ENCODE results near the gene PLB1.
A peak's percentile ranks its signal among the peaks of the same experiment; 100 is the strongest.

Gene PLB1

GRCh38 chr2:28639836-28640235 is 144.0 kb downstream of the PLB1 start:
- FAIRE-seq: peak; percentile 74

DNA sequence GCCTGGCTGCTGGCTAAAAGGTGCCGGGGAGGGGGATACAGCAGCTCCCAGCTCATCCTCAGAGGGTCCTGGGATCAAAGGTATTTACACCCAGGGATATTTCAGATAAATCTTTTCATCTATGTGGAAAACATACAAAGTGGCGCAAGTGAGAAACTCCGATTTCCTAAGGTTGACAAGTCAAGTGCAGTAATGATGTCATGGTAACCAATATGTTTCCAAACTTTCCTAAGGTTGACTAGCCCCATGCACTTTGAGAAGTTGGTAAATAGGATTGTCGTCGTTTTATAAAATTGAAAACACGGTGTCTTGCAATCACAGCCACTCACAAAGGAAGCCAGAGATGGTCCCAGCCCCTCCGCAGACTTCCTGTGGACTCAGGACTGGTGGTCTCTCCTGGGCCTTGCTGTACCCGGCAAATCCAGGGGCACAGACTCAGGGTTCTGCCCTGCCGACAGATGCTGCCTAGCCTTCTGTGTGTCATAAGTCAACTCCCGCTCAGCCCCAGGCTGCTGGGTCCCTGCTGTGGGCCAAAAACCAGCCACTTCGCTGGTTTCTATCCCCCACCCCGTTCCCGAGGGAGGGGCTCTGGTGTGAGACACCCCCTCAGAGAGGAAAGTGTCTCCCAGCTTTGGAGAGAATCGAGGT is 144.5 kb downstream of the PLB1 start:
- DNase-seq (ENCODE audit: low spot score): no peak
- no peak for FAIRE-seq

More at GRCh38 chr2:28639836-28640235, 144.0 kb downstream of the PLB1 start:
- peak; percentile 49 for DNase-seq (ENCODE audit: low spot score)

- no peak for DNase-seq (ENCODE audit: low spot score)
- no peak for FAIRE-seq
Observed at GRCh38 chr2:28640908-28641300, 145.0 kb downstream of the PLB1 start.

DNA sequence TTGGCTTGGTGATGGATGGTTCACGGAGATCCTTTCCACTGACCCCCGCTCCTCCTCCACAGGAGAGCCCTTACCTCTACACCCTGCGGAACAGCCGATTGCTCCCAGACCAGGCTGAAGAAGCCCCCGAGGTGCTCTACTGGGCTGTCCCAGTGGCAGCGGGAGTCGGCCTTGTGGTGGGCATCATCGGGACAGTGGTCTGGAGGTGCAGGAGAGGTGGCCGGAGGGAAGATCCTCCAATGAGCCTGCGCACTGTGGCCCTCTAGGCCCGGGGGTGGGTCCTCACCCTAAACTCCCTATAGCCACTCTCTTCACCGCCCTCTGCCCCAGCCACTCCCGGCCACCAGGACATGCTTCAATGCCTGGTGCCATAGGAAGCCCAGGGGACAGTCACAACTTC is 146.9 kb downstream of the PLB1 start:
- FAIRE-seq (no peak), DNase-seq (ENCODE audit: low spot score) (no peak)

DNA sequence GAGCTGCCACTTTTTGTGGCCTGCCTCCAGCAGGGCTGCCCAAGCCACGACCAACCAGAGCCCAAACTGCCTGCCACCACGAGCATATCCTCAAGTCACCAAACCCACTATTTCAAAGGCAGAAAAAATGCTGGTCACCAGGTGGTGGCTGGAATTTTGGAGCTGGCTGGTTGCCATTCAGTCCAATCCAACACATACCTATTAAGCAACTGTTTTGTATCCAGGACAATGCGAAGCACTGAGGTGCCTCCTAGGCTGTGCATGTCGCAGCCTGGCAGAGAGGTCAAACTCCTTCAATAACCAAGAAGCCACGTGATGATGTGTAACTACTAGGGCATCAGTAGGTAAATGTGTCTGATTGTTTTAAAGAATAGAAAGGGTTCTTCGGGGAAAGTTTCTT is 147.5 kb downstream of the PLB1 start:
- no peak for FAIRE-seq
- DNase-seq (ENCODE audit: low spot score): no peak

DNA sequence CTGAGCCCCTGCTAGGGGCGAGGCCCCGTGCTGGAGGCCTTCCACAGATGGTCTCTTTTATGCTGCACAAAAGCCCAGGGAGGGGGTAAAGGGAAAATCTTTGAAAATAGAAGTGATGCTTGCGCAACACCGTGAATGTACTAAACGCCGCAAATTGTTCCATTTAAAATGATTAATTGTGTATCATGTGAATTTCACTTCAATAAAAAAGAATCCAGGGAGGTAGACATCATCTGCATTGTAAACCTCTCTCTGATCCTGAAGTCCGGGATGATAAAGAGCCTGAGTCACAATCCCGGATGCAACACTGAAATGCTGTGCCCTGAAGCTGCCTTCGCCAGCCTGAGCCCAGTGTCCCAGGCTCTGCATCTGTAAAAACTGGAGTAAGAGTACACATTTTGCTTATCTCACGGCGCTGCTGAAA is 148.1 kb downstream of the PLB1 start:
- FAIRE-seq: no peak
- DNase-seq (ENCODE audit: low spot score): peak; percentile 78

- no peak for FAIRE-seq
- DNase-seq (ENCODE audit: low spot score): no peak
Observed at GRCh38 chr2:28644760-28645159, 148.9 kb downstream of the PLB1 start.

DNA sequence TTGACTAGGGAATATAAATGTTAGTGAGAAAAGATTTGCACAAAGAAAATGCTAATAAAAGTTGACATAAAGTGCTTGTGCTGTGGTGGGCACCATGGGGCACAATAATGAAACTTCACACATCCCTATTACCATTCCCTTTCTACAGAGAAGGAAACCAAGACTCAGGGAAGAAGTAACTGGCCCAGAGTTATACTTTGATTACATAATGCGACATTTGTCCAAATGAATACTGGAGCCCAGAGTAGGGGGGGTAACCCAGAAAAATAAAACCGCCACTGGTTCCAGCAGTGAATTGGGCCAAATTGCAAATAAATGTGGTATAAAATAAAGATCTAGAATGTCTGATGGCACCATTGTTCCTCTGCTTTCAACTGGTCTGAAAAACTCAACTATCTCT is 149.7 kb downstream of the PLB1 start:
- no peak for DNase-seq (ENCODE audit: low spot score)
- no peak for FAIRE-seq

DNA sequence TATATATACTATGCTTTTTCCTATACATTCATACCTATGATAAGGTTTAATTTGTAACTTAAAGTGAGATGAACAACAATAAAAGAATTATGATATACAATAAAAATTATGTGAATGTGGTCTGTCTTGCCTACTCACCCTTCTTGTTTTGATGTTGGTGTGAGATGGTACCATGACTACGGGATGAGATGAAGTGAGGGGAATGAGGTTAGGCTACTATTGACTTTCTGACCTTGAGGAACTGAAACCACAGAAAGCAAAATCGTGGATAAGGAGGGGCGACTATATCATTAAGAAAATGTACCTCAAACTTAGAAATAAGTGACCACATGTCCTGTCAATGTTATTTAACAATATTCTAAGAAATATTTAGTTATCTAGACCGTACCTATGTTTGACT is 151.8 kb downstream of the PLB1 start:
- no peak for FAIRE-seq
- no peak for DNase-seq (ENCODE audit: low spot score)

GRCh38 chr2:28648147-28648546 is 152.3 kb downstream of the PLB1 start:
- no peak for FAIRE-seq
- DNase-seq (ENCODE audit: low spot score): no peak

DNA sequence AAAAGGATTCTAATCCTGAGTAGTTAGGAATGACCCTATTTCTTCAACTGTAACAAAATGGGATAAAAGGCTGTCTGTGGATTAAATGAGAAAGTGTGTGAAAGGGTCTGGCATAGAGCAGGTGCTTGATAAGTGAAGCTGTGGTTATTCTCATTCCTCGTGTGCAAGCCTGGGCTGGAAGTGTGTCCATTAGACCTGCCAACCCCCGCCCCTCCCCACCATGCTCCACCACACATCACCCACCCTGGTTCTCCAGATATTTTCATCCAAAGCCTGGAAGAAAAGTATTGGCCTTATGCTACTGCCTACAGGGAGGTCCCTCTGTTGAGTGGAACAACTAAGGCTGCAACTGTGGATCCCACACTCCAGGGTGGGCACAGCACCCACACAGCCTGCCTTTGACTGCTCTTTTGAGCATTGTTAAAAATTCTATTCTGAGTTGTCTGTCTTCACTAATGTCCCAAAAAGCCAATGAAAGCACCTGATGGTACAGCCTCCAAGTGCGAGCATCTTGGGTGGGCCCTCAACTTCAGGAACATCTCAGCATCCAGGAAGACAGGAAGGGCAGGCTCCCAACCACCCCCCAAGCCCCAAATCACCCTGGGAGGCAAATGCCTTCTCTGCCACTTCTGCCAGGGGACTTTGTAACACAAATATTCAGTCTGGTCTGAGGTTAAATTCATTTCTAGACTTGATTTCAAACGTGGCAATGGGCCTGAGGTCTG is 153.0 kb downstream of the PLB1 start:
- no peak for DNase-seq (ENCODE audit: low spot score)
- FAIRE-seq: no peak

- FAIRE-seq: no peak
Observed at GRCh38 chr2:28649481-28650265, 153.8 kb downstream of the PLB1 start.

GRCh38 chr2:28650266-28650584 is 154.4 kb downstream of the PLB1 start:
- FAIRE-seq (no peak), DNase-seq (ENCODE audit: low spot score) (no peak)

More at GRCh38 chr2:28649481-28650265, 153.8 kb downstream of the PLB1 start:
- peak; percentile 60 for DNase-seq (ENCODE audit: low spot score)

GRCh38 chr2:28652217-28652616 is 156.4 kb downstream of the PLB1 start:
- no peak for DNase-seq (ENCODE audit: low spot score)
- FAIRE-seq: no peak

- DNase-seq (ENCODE audit: low spot score) (no peak), FAIRE-seq (no peak)
Observed at GRCh38 chr2:28653892-28654662, 158.2 kb downstream of the PLB1 start.

- DNase-seq (ENCODE audit: low spot score) (no peak), FAIRE-seq (no peak)
Observed at GRCh38 chr2:28654663-28655320, 158.9 kb downstream of the PLB1 start.

DNA sequence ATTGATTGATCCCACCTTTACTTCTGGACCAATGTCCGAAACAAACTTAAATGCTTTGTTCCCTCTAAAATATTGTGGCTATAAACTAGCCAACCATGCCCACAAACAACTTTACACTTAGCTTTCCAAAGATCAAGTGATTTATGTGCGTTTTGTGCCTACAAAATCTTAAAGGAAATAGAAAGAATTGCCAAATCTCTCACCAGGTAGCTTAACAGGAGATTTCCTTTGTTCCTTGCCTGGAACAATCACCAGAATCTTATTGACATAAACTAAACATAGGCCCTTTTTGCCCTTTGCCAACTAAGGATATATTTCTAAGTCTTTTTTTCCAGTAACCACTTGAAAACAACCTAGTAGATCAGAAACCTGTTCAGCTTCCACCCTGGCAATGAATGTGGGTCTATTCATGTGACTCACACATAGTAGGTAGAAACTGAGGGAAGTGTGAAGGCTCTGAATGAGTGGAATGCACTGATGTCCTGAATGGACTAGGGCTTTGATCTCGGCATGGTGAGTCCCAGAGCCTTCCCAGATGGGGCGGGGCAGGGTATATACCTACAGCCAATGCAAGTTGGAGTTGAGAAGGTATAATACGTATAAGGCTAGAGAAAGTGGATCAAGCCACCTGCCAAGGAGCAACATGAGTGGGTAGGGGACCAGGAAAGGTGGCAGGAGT is 161.2 kb downstream of the PLB1 start:
- DNase-seq (ENCODE audit: low spot score) (no peak), FAIRE-seq (no peak)

DNA sequence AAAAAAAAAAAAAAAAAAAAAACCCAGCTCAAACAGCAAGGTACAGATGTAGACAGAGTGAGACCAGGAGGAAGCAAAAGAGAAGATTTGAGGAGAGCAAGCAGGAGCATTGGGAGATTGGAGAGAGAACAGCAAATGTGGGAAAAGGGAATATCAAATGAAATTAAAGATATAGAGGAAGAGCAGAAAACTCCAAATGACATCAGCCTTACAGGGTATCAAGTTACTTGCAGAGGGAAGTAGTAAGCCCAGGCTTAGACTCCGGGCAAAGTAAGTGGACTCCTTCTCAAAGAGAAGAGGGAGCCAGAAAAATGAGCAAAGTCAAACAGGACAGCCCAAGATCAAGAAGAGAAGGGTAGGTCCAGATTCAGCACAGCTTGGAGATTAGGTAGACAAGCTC is 162.5 kb downstream of the PLB1 start:
- no peak for DNase-seq (ENCODE audit: low spot score)

GRCh38 chr2:28659127-28659526 is 163.3 kb downstream of the PLB1 start:
- no peak for FAIRE-seq
- no peak for DNase-seq (ENCODE audit: low spot score)

More for the DNA sequence above, 162.5 kb downstream of the PLB1 start:
- no peak for FAIRE-seq

- no peak for DNase-seq (ENCODE audit: low spot score)
Observed at GRCh38 chr2:28661589-28662001, 165.7 kb downstream of the PLB1 start.

More at GRCh38 chr2:28661589-28662001, 165.7 kb downstream of the PLB1 start:
- no peak for FAIRE-seq

Measured in urothelium cell line (cell line).